Measurements from ENCODE around the gene ITGA11. TPM values are rescaled to one million over a fixed set of nuclear protein-coding genes. Genes with fewer than 3 reads are reported as not detected.

Gene ITGA11
- total RNA-seq, 1 donor from 2014 or later, result 0.92 TPM

- TF ChIP-seq CTCF (conservative IDR thresholded peaks at IDR 0.05), result no peak
- no peaks in the 10 kb centered on the region for H3K27me3 Mint-ChIP-seq
- H3K4me1 Mint-ChIP-seq (ENCODE audit: unreplicated experiment), result peaks cover 31% of the 10 kb centered on the region
- no peaks in the 10 kb centered on the region for H3K36me3 Mint-ChIP-seq
- no peaks in the 10 kb centered on the region for H3K9me3 Mint-ChIP-seq
- peak overlapping the region; percentile 99 for H3K27ac Mint-ChIP-seq
- DNase-seq (ENCODE audit: extremely low spot score, unreplicated experiment), result no peak
- H3K4me3 Mint-ChIP-seq, result no peak overlapping the region
Observed at GRCh38 chr15:68272721-68273271, 159.2 kb downstream of the ITGA11 start.

DNA sequence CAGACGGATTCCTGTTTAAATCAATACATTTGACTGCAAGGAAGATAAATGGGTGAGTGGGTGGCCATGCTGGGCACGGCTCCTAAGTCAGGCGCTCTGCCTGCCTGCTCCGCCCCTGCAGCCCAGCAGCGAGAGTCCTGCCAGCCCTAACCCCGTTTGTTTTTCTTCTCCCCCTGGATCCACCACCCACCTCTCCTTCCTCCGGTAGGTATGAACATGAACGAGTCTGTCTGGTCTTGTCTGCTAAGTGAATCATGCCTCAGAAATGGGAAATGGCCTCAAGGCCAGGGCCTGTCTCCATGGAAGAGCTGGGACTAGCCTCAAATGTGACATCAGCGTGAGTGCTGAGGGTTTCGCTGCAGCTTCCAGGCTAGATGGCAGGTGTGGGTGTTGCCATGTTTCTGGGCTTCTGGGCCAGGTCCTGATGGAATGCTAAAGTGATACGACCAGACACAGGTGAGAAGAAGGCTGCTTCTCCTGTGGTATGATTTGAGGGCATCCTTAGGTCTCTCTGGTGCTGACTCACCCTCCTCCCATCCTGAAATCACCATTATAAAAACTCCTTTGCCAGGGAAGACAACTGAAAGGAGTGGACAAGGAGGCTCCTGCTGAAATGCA lies 160.0 kb downstream of the ITGA11 start:
- H3K4me3 Mint-ChIP-seq, result peak overlapping the region; percentile 78
- peaks cover 26% of the 10 kb centered on the region for H3K4me1 Mint-ChIP-seq (ENCODE audit: unreplicated experiment)
- DNase-seq (ENCODE audit: extremely low spot score, unreplicated experiment), result no peak

GRCh38 chr15:68268405-68268804 lies 163.6 kb downstream of the ITGA11 start:
- Mint-ChIP-seq H3K27ac (peak overlapping the region; percentile 49), H3K4me1 (ENCODE audit: unreplicated experiment) (peaks cover 22% of the 10 kb centered on the region)
- no peak for TF ChIP-seq CTCF (conservative IDR thresholded peaks at IDR 0.05)

More for the DNA sequence above, 160.0 kb downstream of the ITGA11 start:
- TF ChIP-seq CTCF (conservative IDR thresholded peaks at IDR 0.05), result no peak
- Mint-ChIP-seq H3K27me3 (no peaks in the 10 kb centered on the region), H3K27ac (peak overlapping the region; percentile 99), H3K9me3 (no peaks in the 10 kb centered on the region), H3K36me3 (no peaks in the 10 kb centered on the region)

DNA sequence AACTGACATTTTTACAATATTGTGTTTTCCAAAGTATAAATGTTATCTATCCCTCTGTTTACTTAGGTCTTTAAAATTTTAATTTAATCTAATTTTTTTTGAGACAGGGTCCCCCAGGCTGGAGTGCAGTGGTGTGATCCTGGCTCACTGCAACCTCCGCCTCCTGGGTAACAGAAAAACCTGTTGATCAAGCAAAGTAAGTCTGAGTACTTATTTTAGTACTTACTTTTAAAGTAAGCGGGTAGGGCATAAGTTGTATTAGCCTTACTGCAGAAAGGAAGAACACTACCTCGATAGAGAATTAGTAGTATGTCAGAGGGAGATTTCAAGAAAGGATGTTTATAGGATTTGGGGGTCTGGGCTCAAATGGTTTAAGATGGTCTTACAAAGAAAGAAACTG lies 166.3 kb downstream of the ITGA11 start:
- peaks cover 3% of the 10 kb centered on the region for H3K27me3 Mint-ChIP-seq
- no peak for TF ChIP-seq CTCF (conservative IDR thresholded peaks at IDR 0.05)
- peak overlapping the region; percentile 27 for H3K27ac Mint-ChIP-seq
- H3K4me3 Mint-ChIP-seq, result peak overlapping the region; percentile 5
- no peaks in the 10 kb centered on the region for H3K36me3 Mint-ChIP-seq
- no peaks in the 10 kb centered on the region for H3K9me3 Mint-ChIP-seq
- no peak for DNase-seq (ENCODE audit: extremely low spot score, unreplicated experiment)
- peaks cover 3% of the 10 kb centered on the region for H3K4me1 Mint-ChIP-seq (ENCODE audit: unreplicated experiment)

More at GRCh38 chr15:68268405-68268804, 163.6 kb downstream of the ITGA11 start:
- no peaks in the 10 kb centered on the region for H3K36me3 Mint-ChIP-seq
- no peak for DNase-seq (ENCODE audit: extremely low spot score, unreplicated experiment)
- H3K27me3 Mint-ChIP-seq, result peaks cover 3% of the 10 kb centered on the region
- H3K4me3 Mint-ChIP-seq, result no peak overlapping the region
- H3K9me3 Mint-ChIP-seq, result no peaks in the 10 kb centered on the region

DNA sequence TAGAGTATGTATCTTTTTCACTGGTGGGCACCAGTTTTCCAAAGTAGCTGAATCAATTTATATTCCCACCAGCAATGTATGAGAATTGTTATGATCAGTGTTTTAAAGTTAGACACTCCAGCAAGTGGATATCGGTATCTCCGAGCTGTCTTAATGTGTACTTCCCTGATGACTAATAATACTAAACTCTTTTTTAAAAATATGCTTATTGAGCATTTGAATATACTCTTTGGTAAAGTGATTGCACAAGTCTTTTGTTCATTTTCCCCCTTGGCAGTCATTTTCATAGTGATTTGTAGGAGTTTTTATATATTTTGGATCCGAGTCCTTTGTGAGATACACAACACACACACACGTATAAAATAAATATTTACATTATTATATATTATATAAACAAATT lies 166.9 kb downstream of the ITGA11 start:
- H3K27ac Mint-ChIP-seq, result no peak overlapping the region
- H3K27me3 Mint-ChIP-seq, result peaks cover 3% of the 10 kb centered on the region
- H3K4me1 Mint-ChIP-seq (ENCODE audit: unreplicated experiment), result peaks cover 3% of the 10 kb centered on the region
- H3K36me3 Mint-ChIP-seq, result no peaks in the 10 kb centered on the region
- TF ChIP-seq CTCF (conservative IDR thresholded peaks at IDR 0.05), result no peak
- no peaks in the 10 kb centered on the region for H3K9me3 Mint-ChIP-seq
- H3K4me3 Mint-ChIP-seq, result no peak overlapping the region
- no peak for DNase-seq (ENCODE audit: extremely low spot score, unreplicated experiment)
